ENCODE measurements around the gene ATRAID. TPM values are rescaled to one million over a fixed set of nuclear protein-coding genes. Genes with fewer than 3 reads are reported as not detected.

Gene ATRAID
- total and polyA plus RNA-seq, 2 donors (not counting 3 experiments of a cell fraction or from before 2014, with no cell fraction given): 84.3 to 283 TPM

GRCh38 chr2:27223416-27223815 lies 11.6 kb downstream of the ATRAID start:
- no peak overlapping the region for H3K4me3 ChIP-seq (replicated peaks in 1 of 3; ENCODE audit: insufficient read depth in 1 of 3, low read depth in 1 of 3, low read length in 3 of 3)
- peaks cover 4% of the 10 kb centered on the region for H3K4me1 ChIP-seq (ENCODE audit: control insufficient read depth, extremely low read depth, insufficient read depth, low read length)
- no peak for TF ChIP-seq MAX (IDR thresholded peaks at IDR 0.05; ENCODE audit: insufficient read depth, insufficient read length)
- no peak for TF ChIP-seq POLR2AphosphoS5 (IDR thresholded peaks at IDR 0.05; ENCODE audit: insufficient read depth, low read depth, low read length)
- TF ChIP-seq MYC (IDR thresholded peaks at IDR 0.05; ENCODE audit: low read depth, low read length): no peak
- TF ChIP-seq GATA2 (IDR thresholded peaks at IDR 0.05; ENCODE audit: insufficient read depth, insufficient read length, low read depth, low read length): no peak
- TF ChIP-seq CTCF (IDR thresholded peaks at IDR 0.05; ENCODE audit: extremely low read depth in 1 of 2, insufficient read depth in 1 of 2, low read depth in 1 of 2, low read length in 2 of 2): no peak
- no peak for TF ChIP-seq JUN (IDR thresholded peaks at IDR 0.05; ENCODE audit: borderline replicate concordance, insufficient read depth, insufficient read length, low read depth)
- CTCF ChIA-PET: no interaction called here
- DNase-seq (ENCODE audit: low read depth, low spot score) (no peak), FAIRE-seq (no peak)
- H3K27ac ChIP-seq (ENCODE audit: insufficient read depth, low read depth, low read length): no peak overlapping the region
- H3K9ac ChIP-seq (replicated peaks; ENCODE audit: extremely low read depth, insufficient read depth, low read length): no peak overlapping the region
- intact Hi-C loops (cut with micrococcal nuclease): no loop called here
- no peaks in the 10 kb centered on the region for H4K20me1 ChIP-seq (replicated peaks; ENCODE audit: control insufficient read depth, extremely low read depth, insufficient read depth, low read length)
- H3K79me2 ChIP-seq (ENCODE audit: control insufficient read depth, insufficient read depth, low read length): peaks cover 13% of the 10 kb centered on the region
- H3K4me2 ChIP-seq (ENCODE audit: insufficient read depth, low read length): no peak overlapping the region
- no peaks in the 10 kb centered on the region for H3K9me1 ChIP-seq (replicated peaks; ENCODE audit: control insufficient read depth, extremely low read depth, insufficient read depth, low read length)
- no peaks in the 10 kb centered on the region for H3K9me3 ChIP-seq (replicated peaks; ENCODE audit: control insufficient read depth, insufficient read depth, low read length)
- POLR2A ChIA-PET: no interaction called here
- dilution Hi-C loops (cut with MboI; ENCODE audit: extremely low pct_ligation_motif_present, low sequenced_read_pairs): no loop called here
- no peak overlapping the region for H2AFZ ChIP-seq (ENCODE audit: low read depth, low read length)
- H3K27me3 ChIP-seq (ENCODE audit: control insufficient read depth in 2 of 2, insufficient read depth in 2 of 2, low read length in 2 of 2): no peaks in the 10 kb centered on the region
- peaks cover 33 to 39% of the 10 kb centered on the region in 2 experiments for H3K36me3 ChIP-seq (ENCODE audit: control insufficient read depth in 2 of 2, extremely low read depth in 1 of 2, insufficient read depth in 2 of 2, low read length in 2 of 2)
- BruUV-seq (replicated peaks): no TSS peak

Measured in endothelial cell of umbilical vein (primary cell).